NCI-H187 treated with DMSO at 0.1 percent for 48 hours (cell line): ENCODE data around the gene ZNRF3.
A peak's percentile ranks its signal among the peaks of the same experiment; 100 is the strongest.
"Not testable (repeated sequence)": the region's sequence is repeated elsewhere in the genome, so short reads cannot be mapped to it uniquely, and the experiment has no call there.

ENCODE experiments used
- DNase-seq: peaks from one replicate; lab custom pipeline; 2025; lab: John Stamatoyannopoulos, UW

The ZNRF3 gene

GRCh38 chr22:29039148-29039547, 155.8 kb downstream of the ZNRF3 start:
- no peak for DNase-seq

GRCh38 chr22:29039684-29040083, 156.3 kb downstream of the ZNRF3 start:
- not testable (repeated sequence) for DNase-seq

- peak; percentile 19 for DNase-seq
These were observed 157.3 kb downstream of the ZNRF3 start for GRCh38 chr22:29040385-29041275.

GRCh38 chr22:29041408-29041807, 158.0 kb downstream of the ZNRF3 start:
- DNase-seq: no peak

GRCh38 chr22:29043906-29044575, 160.7 kb downstream of the ZNRF3 start:
- DNase-seq: no peak

- no peak for DNase-seq
These were observed 161.3 kb downstream of the ZNRF3 start for GRCh38 chr22:29044657-29045176.

GRCh38 chr22:29048822-29049654, 165.7 kb downstream of the ZNRF3 start:
- no peak for DNase-seq

GRCh38 chr22:29049655-29050263, 166.4 kb downstream of the ZNRF3 start:
- no peak for DNase-seq

GRCh38 chr22:29050457-29050856, 167.1 kb downstream of the ZNRF3 start:
- no peak for DNase-seq

GRCh38 chr22:29053048-29053702, 169.8 kb downstream of the ZNRF3 start:
- DNase-seq: no peak

- no peak for DNase-seq
These were observed 170.9 kb downstream of the ZNRF3 start for GRCh38 chr22:29054251-29054767.

GRCh38 chr22:29055192-29055830, 171.9 kb downstream of the ZNRF3 start:
- no peak for DNase-seq

- DNase-seq: no peak
These were observed 173.1 kb downstream of the ZNRF3 start for GRCh38 chr22:29056472-29056871.

GRCh38 chr22:29060251-29060869, 177.0 kb downstream of the ZNRF3 start:
- DNase-seq: no peak

GRCh38 chr22:29060931-29061330, 177.6 kb downstream of the ZNRF3 start:
- no peak for DNase-seq

GRCh38 chr22:29061773-29062172, 178.4 kb downstream of the ZNRF3 start, which contains the start of gene C22orf31:
Gene C22orf31 (minus strand): TSS chr22:29061831. CDS start chr22:29061792, 39 bp downstream.
- DNase-seq: no peak

- DNase-seq: no peak
These were observed 179.0 kb downstream of the ZNRF3 start for GRCh38 chr22:29062286-29062821.

GRCh38 chr22:29065468-29066190, 182.3 kb downstream of the ZNRF3 start:
- DNase-seq: no peak

GRCh38 chr22:29069463-29069862, 186.1 kb downstream of the ZNRF3 start:
- no peak for DNase-seq
